HG03558 (cell line): Measurements from ENCODE around the gene IFT80.

Source experiments
- ATAC-seq: cut with Tn5 transposase; IDR thresholded peaks from one replicate; pipeline ENCODE4 v1.9.1; 2021; ENCODE audit warnings: moderate number of reproducible peaks; ENCODE audit not compliant: unreplicated experiment; ENCODE audit errors: extremely low read depth

Gene IFT80

GRCh38 chr3:160401291-160402095 is 2.5 kb upstream of the IFT80 start:
- no peak for ATAC-seq

GRCh38 chr3:160400702-160401150 is 1.7 kb upstream of the IFT80 start:
- no peak for ATAC-seq

GRCh38 chr3:160400030-160400701 is 1.1 kb upstream of the IFT80 start:
- no peak for ATAC-seq

- no peak for ATAC-seq
Observed at GRCh38 chr3:160398820-160399124, 253 bp downstream of the IFT80 start.

GRCh38 chr3:160395297-160395696 is 3.7 kb downstream of the IFT80 start:
- no peak for ATAC-seq

GRCh38 chr3:160394009-160394392 is 5.0 kb downstream of the IFT80 start:
- ATAC-seq: no peak

- no peak for ATAC-seq
Observed at GRCh38 chr3:160393346-160394008, 5.5 kb downstream of the IFT80 start.

GRCh38 chr3:160392798-160393197 is 6.2 kb downstream of the IFT80 start:
- ATAC-seq: no peak

- no peak for ATAC-seq
Observed at GRCh38 chr3:160390565-160391138, 8.4 kb downstream of the IFT80 start.

GRCh38 chr3:160384639-160385318 is 14.2 kb downstream of the IFT80 start:
- no peak for ATAC-seq

- ATAC-seq: no peak
Observed at GRCh38 chr3:160381470-160381869, 17.6 kb downstream of the IFT80 start.

GRCh38 chr3:160379628-160380214 is 19.3 kb downstream of the IFT80 start:
- ATAC-seq: no peak

- ATAC-seq: no peak
Observed at GRCh38 chr3:160378331-160379109, 20.5 kb downstream of the IFT80 start.

- ATAC-seq: no peak
Observed at GRCh38 chr3:160376681-160377080, 22.3 kb downstream of the IFT80 start.

GRCh38 chr3:160374925-160375324 is 24.1 kb downstream of the IFT80 start:
- ATAC-seq: no peak

- ATAC-seq: no peak
Observed at GRCh38 chr3:160374472-160374871, 24.6 kb downstream of the IFT80 start.

GRCh38 chr3:160373655-160374054 is 25.4 kb downstream of the IFT80 start:
- no peak for ATAC-seq

- no peak for ATAC-seq
Observed at GRCh38 chr3:160372780-160373179, 26.2 kb downstream of the IFT80 start.
